GM12874 (cell line): ENCODE measurements around the gene MAP3K1.

ENCODE experiments used
- TF ChIP-seq, protein P1 (sequence below): IDR thresholded peaks from 2 replicates; pipeline ENCODE4 v1.5.1; 2011; ENCODE audit warnings: low read depth, mild to moderate bottlenecking, control low read depth, low read length, moderate library complexity; ENCODE audit not compliant: insufficient read depth

The MAP3K1 gene

DNA sequence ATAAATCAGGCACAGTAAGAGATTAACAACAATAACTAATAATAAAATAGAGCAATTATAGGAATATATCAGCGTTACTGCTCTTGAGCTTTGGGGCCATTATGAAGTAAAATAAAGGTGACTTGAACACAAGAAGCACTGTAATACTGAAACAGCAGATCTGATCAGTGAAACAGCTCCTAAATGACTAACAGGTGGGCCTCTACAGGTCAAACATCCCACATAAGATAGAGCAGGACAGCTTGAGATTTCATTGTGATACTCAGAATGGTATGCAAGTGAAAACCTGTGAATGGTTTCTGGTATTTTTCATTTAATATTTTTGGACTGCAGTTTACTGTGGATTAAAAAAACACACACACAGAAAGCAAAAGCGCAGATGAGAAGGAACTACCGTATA, 24.0 kb upstream of the MAP3K1 start:
- TF ChIP-seq, protein P1, sequence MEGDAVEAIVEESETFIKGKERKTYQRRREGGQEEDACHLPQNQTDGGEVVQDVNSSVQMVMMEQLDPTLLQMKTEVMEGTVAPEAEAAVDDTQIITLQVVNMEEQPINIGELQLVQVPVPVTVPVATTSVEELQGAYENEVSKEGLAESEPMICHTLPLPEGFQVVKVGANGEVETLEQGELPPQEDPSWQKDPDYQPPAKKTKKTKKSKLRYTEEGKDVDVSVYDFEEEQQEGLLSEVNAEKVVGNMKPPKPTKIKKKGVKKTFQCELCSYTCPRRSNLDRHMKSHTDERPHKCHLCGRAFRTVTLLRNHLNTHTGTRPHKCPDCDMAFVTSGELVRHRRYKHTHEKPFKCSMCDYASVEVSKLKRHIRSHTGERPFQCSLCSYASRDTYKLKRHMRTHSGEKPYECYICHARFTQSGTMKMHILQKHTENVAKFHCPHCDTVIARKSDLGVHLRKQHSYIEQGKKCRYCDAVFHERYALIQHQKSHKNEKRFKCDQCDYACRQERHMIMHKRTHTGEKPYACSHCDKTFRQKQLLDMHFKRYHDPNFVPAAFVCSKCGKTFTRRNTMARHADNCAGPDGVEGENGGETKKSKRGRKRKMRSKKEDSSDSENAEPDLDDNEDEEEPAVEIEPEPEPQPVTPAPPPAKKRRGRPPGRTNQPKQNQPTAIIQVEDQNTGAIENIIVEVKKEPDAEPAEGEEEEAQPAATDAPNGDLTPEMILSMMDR = no peak

DNA sequence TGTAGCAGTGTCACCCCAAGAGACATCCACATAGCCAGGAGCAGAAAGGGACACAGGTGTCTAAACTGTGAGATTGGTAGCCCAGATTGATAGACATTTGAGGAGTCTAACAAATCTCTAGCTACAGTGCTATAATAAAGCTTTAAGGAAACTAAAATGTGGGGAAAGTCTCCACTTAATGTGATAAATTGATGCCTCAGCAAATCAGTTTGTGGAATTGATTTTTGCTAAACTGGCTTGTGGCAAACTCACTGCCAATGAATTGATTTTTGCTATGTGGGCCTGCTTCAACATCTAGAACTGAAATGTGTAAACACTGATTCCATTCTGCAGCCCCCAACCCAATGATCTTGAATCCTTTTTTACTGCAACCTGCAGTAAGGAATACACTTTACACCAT, 16.8 kb upstream of the MAP3K1 start:
- TF ChIP-seq, protein P1 = no peak

DNA sequence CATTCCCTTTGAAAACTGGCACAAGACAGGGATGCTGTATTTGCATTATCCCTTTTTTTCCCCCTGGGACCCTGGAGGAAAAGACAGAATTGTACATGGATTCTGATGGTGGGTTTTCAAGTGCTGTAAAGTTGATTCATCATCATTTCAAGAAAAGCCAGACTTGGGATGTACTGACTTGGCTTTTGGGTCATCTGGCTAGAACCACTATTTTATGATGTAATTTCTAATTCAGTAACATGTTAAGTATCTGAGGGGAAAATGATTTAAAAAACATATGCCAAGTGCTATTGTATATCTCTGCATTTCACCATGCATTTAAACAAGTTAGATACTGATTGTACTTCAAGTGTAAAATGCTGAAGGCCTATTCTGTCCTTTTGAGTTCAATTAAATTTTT, 15.2 kb upstream of the MAP3K1 start:
- TF ChIP-seq, protein P1 = no peak

DNA sequence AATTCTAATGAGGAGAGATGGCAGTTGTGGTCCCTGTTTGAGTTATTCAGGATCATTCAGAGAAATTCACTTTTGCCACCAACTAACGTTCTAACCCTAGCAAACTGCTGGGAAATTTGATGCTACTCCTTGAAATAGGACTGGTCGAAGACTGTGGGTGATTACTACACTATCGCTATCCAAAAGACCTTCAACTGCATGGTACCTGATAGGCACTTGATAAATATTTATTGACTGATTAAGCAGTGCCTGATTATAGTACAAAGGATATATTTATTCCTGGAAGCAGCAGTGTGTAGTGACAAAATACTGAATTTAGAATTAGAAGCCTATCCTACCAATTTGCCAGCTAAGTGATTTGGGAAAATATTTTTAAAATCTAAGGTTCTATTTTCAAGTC, 14.1 kb upstream of the MAP3K1 start:
- TF ChIP-seq, protein P1 = no peak

DNA sequence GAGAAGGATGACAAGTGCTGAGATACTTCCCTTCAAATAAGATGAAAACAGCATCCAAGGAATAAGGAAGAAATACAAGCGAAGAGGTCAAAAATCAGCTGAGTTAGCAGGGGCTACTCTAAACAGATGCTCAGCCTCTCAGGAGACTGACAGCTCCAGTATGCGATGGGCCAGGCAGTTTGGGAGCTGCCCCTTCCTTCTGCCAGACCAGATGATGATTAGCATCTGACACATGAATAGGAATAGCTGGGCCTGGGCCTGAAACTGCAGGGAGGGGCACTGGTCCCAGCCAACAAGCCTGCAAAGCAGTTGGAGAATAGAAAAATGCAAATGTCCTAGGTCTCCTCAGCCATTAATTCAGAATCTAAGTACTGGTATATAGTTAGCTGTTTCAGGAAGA, 13.1 kb upstream of the MAP3K1 start:
- TF ChIP-seq, protein P1 = no peak

DNA sequence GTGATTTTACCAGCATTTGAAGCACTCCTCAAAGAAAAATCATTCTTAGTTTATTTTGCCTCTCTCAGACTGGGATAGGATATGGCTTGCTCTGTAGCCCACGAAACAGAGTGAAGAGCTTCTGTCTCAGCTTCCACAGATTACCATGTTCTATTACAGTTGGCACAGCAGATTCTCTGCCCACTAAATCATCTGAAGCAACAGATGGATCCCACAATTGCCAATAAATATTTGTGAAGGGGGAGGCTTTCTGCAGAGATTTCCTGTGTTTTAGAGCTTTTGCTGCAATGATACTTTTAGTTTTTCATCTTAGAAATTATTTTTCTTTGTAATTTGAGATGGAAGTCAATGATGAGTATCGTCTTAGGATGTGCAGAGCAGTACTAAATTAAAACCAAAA, 12.3 kb upstream of the MAP3K1 start:
- TF ChIP-seq, protein P1 = no peak

DNA sequence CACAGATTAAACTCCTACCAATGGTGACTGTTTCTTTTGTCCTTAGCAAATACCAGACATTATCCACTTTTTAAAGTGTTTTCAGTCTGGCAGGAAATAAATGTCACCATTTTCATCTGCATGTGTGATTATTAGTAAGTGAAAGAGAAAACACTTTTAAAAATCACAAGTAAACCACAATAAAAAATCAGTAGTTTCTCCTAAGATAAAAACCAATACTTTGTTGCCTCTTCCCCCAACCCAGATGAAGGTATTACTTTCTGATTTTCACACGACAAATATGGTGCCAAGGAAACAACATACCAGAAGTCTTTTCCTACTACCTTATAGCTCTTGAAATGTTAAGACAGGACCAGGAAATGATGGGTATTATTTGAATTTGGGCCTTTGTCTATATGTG, 11.5 kb upstream of the MAP3K1 start:
- TF ChIP-seq, protein P1 = no peak

DNA sequence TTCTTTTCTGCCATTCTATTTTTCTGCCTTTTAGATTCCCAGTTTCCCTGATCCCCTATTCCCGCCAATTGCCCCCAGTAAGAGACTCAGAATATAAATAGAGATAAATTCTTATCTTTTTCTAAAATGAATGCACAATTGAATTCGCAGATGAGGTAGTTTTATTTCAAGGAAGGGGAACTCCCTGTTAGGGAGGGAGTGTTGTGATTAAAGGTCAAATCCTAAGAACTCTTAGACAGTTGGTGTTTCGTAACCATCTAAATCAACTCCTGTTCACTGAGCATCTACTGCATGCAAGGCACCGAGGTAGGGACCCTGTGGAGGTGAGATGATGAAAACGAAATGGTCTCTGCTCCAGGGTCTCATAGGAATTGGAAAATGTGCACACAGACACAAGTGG, 7.7 kb upstream of the MAP3K1 start:
- TF ChIP-seq, protein P1 = no peak
